Ramos (cell line): ENCODE results near the gene GAPDH.
"Not testable (repeated sequence)": the region's sequence is repeated elsewhere in the genome, so short reads cannot be mapped to it uniquely, and the experiment has no call there.

Experiments
- in situ Hi-C: fragments of 300-500 bp; cut with MboI; formaldehyde crosslinking; loops from one replicate; pipeline ENCODE4 v1.14.3; 2022; ENCODE audit warnings: low sequenced_read_pairs; ENCODE audit not compliant: unreplicated experiment

The GAPDH gene

DNA sequence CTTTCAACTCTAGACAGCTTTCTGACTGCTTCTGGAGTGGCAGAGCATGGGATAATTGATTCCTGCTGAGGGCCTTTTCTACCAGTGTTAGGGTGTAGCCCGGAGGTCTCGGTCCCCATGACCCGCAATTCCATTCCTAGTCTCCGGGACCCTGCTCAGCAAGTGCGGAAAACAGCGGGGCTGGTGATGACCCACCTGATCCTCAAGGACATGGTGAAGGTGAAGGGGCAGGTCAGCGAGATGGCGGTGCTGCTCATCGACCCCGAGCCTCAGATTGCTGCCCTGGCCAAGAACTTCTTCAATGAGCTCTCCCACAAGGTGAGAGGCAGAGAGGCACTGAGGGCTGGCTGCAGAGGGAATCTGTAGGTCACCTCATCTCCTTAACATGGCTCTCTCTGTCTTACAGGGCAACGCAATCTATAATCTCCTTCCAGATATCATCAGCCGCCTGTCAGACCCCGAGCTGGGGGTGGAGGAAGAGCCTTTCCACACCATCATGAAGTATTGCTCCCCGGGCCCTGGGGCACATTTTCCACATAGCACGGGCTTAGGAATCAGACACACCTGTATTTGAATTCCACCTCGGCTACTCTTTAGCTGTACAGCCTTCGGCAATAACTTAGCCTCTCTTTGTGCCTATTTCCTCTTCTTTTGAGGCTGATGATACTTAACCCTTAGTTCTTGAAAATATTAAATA, 5.6 kb upstream of the GAPDH start:
- in situ Hi-C loops = no loop called here

DNA sequence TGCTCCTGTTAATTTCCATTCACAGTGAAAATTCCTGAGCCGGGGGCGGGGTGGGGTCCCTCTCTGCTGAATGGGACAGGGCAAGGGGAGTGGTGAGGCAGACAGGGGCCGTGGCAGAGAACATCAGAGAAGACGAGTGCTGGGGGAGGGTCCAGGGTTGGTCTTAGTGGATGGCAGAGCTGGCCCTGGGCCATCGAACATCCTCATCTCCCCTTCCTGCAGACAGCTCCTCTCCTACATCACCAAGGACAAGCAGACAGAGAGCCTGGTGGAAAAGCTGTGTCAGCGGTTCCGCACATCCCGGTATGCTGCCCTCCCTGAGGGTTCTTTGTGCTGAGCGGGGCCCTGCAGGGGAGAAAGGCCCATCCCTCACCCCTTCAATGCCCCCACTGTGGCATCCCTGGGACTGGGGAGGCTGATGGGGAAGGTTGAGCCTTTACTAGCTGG, 5.0 kb upstream of the GAPDH start:
- in situ Hi-C loops = no loop called here

DNA sequence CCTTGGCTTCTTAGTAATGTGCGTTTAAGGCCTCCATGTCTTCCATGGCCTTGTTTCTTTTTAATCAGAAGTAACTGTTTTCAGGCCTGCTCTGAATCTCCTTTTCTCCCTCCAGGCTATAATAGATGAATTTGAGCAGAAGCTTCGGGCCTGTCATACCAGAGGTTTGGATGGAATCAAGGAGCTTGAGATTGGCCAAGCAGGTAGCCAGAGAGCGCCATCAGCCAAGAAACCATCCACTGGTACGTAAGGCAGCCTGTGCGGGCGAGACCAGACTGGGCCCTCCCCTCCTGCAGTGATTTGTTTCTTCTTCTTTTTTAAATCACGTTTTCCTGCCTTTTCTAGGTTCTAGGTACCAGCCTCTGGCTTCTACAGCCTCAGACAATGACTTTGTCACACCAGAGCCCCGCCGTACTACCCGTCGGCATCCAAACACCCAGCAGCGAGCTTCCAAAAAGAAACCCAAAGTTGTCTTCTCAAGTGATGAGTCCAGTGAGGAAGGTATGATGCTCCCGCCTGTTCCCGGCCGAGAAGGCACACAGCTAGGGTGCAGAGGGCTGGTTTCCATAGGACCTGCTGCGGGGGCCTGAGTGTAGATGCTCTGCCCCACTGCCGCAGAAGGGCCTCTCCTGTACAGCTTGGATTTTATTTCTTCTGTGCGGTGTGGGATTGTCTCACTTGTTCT, 3.6 kb upstream of the GAPDH start:
- in situ Hi-C loops = no loop called here

DNA sequence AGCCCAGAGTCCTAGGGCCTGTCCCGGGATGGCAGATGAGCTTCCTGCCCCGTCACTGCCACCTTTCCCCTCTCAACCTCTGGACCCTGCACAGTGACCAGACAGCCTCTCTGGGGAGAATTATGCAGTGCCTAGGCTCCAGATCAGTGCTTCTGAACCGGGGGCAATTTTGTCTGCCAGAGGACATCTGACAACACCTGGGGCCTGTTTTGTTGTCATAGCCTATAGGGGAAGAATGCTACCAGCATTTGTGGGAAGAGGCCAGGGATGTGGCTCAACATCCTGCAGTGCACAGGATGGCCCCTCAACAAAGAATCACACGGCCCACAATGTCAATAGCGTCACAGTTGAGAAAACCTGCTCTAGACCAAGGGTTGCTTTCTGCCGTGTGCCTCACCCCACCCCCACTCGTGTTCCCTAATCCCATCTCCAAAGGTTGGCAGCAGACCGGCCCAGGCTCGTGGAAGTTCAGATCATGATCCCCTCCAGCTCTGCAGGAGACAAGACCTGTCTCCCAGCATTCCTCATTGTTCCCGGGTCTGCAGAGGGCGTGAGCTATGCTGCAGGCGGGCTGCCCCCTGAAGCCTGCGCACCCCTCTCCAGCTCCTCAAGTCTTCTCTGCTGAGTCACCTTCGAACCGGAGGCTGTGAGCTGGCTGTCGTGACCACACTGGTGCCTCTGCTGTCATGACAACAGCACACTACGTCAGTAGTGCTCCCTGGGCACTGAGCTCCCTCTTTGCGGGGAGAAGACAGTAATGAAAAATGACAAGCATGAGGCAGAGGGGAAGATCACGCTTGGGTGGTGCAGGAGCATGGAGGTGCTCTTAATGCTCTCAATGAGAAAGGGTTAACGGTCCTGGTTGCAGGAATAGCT, 2.0 kb upstream of the GAPDH start:
- in situ Hi-C loops = no loop called here

DNA sequence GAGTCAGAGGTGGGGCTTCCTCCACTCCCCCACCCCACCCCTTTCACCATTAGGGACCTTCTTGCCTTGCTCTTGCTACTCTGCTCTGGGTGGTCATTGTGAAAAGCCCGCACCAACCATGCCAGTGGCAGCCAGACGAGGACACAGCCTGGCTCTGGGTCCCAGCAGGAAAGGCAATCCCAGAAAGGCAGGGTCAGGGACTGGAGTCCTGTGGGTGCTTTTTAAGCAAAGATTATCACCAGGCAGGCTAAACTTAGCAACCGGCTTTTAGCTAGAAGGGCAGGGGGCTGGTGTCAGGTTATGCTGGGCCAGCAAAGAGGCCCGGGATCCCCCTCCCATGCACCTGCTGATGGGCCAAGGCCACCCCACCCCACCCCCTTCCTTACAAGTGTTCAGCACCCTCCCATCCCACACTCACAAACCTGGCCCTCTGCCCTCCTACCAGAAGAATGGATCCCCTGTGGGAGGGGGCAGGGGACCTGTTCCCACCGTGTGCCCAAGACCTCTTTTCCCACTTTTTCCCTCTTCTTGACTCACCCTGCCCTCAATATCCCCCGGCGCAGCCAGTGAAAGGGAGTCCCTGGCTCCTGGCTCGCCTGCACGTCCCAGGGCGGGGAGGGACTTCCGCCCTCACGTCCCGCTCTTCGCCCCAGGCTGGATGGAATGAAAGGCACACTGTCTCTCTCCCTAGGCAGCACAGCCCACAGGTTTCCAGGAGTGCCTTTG, 1.2 kb upstream of the GAPDH start:
- in situ Hi-C loops = no loop called here

DNA sequence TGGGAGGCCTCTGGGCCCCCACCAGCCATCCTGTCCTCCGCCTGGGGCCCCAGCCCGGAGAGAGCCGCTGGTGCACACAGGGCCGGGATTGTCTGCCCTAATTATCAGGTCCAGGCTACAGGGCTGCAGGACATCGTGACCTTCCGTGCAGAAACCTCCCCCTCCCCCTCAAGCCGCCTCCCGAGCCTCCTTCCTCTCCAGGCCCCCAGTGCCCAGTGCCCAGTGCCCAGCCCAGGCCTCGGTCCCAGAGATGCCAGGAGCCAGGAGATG, 729 bp upstream of the GAPDH start:
- in situ Hi-C loops = no loop called here

DNA sequence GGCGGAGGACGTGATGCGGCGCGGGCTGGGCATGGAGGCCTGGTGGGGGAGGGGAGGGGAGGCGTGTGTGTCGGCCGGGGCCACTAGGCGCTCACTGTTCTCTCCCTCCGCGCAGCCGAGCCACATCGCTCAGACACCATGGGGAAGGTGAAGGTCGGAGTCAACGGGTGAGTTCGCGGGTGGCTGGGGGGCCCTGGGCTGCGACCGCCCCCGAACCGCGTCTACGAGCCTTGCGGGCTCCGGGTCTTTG, 303 bp downstream of the GAPDH start:
- in situ Hi-C loops = no loop called here

DNA sequence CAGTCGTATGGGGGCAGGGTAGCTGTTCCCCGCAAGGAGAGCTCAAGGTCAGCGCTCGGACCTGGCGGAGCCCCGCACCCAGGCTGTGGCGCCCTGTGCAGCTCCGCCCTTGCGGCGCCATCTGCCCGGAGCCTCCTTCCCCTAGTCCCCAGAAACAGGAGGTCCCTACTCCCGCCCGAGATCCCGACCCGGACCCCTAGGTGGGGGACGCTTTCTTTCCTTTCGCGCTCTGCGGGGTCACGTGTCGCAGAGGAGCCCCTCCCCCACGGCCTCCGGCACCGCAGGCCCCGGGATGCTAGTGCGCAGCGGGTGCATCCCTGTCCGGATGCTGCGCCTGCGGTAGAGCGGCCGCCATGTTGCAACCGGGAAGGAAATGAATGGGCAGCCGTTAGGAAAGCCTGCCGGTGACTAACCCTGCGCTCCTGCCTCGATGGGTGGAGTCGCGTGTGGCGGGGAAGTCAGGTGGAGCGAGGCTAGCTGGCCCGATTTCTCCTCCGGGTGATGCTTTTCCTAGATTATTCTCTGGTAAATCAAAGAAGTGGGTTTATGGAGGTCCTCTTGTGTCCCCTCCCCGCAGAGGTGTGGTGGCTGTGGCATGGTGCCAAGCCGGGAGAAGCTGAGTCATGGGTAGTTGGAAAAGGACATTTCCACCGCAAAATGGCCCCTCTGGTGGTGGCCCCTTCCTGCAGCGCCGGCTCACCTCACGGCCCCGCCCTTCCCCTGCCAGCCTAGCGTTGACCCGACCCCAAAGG, 804 bp downstream of the GAPDH start:
- in situ Hi-C loops = no loop called here

DNA sequence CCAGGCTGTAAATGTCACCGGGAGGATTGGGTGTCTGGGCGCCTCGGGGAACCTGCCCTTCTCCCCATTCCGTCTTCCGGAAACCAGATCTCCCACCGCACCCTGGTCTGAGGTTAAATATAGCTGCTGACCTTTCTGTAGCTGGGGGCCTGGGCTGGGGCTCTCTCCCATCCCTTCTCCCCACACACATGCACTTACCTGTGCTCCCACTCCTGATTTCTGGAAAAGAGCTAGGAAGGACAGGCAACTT, 1.3 kb downstream of the GAPDH start:
- in situ Hi-C loops = no loop called here

DNA sequence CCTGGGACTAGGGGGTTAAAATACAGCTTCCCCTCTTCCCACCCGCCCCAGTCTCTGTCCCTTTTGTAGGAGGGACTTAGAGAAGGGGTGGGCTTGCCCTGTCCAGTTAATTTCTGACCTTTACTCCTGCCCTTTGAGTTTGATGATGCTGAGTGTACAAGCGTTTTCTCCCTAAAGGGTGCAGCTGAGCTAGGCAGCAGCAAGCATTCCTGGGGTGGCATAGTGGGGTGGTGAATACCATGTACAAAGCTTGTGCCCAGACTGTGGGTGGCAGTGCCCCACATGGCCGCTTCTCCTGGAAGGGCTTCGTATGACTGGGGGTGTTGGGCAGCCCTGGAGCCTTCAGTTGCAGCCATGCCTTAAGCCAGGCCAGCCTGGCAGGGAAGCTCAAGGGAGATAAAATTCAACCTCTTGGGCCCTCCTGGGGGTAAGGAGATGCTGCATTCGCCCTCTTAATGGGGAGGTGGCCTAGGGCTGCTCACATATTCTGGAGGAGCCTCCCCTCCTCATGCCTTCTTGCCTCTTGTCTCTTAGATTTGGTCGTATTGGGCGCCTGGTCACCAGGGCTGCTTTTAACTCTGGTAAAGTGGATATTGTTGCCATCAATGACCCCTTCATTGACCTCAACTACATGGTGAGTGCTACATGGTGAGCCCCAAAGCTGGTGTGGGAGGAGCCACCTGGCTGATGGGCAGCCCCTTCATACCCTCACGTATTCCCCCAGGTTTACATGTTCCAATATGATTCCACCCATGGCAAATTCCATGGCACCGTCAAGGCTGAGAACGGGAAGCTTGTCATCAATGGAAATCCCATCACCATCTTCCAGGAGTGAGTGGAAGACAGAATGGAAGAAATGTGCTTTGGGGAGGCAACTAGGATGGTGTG, 1.9 kb downstream of the GAPDH start:
- in situ Hi-C loops = no loop called here

DNA sequence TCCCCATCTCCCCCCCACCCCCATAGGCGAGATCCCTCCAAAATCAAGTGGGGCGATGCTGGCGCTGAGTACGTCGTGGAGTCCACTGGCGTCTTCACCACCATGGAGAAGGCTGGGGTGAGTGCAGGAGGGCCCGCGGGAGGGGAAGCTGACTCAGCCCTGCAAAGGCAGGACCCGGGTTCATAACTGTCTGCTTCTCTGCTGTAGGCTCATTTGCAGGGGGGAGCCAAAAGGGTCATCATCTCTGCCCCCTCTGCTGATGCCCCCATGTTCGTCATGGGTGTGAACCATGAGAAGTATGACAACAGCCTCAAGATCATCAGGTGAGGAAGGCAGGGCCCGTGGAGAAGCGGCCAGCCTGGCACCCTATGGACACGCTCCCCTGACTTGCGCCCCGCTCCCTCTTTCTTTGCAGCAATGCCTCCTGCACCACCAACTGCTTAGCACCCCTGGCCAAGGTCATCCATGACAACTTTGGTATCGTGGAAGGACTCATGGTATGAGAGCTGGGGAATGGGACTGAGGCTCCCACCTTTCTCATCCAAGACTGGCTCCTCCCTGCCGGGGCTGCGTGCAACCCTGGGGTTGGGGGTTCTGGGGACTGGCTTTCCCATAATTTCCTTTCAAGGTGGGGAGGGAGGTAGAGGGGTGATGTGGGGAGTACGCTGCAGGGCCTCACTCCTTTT, 2.7 kb downstream of the GAPDH start:
- in situ Hi-C loops = no loop called here

DNA sequence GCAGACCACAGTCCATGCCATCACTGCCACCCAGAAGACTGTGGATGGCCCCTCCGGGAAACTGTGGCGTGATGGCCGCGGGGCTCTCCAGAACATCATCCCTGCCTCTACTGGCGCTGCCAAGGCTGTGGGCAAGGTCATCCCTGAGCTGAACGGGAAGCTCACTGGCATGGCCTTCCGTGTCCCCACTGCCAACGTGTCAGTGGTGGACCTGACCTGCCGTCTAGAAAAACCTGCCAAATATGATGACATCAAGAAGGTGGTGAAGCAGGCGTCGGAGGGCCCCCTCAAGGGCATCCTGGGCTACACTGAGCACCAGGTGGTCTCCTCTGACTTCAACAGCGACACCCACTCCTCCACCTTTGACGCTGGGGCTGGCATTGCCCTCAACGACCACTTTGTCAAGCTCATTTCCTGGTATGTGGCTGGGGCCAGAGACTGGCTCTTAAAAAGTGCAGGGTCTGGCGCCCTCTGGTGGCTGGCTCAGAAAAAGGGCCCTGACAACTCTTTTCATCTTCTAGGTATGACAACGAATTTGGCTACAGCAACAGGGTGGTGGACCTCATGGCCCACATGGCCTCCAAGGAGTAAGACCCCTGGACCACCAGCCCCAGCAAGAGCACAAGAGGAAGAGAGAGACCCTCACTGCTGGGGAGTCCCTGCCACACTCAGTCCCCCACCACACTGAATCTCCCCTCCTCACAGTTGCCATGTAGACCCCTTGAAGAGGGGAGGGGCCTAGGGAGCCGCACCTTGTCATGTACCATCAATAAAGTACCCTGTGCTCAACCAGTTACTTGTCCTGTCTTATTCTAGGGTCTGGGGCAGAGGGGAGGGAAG, 3.5 kb downstream of the GAPDH start:
- in situ Hi-C loops = not testable (repeated sequence)

DNA sequence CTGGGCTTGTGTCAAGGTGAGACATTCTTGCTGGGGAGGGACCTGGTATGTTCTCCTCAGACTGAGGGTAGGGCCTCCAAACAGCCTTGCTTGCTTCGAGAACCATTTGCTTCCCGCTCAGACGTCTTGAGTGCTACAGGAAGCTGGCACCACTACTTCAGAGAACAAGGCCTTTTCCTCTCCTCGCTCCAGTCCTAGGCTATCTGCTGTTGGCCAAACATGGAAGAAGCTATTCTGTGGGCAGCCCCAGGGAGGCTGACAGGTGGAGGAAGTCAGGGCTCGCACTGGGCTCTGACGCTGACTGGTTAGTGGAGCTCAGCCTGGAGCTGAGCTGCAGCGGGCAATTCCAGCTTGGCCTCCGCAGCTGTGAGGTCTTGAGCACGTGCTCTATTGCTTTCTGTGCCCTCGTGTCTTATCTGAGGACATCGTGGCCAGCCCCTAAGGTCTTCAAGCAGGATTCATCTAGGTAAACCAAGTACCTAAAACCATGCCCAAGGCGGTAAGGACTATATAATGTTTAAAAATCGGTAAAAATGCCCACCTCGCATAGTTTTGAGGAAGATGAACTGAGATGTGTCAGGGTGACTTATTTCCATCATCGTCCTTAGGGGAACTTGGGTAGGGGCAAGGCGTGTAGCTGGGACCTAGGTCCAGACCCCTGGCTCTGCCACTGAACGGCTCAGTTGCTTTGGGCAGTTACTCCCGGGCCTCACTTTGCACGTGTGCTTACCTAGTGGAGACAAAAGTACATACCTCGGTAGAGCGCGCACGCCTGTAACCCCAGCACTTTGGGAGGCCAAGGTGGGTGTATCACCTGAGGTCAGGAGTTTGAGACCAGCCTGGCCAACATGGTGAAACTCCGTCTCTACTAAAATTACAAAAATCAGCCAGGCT, 4.3 kb downstream of the GAPDH start:
- in situ Hi-C loops = no loop called here

DNA sequence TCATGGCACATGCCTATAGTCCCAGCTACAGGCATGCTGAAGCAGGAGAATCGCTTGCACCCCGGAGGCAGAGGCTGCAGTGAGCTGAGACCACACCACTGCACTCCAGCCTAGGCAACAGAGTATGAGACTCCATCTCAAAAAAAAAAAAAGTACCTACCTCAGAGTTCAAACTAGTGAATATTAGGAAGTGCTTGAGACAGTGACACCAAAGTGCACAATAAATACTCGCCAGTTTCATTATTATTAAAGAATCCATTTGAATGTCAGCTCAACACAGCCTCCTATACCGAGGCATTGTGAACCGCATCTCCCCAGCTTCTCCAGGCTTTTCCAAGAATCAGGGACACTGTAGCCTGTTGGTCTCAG, 5.0 kb downstream of the GAPDH start:
- in situ Hi-C loops = no loop called here

DNA sequence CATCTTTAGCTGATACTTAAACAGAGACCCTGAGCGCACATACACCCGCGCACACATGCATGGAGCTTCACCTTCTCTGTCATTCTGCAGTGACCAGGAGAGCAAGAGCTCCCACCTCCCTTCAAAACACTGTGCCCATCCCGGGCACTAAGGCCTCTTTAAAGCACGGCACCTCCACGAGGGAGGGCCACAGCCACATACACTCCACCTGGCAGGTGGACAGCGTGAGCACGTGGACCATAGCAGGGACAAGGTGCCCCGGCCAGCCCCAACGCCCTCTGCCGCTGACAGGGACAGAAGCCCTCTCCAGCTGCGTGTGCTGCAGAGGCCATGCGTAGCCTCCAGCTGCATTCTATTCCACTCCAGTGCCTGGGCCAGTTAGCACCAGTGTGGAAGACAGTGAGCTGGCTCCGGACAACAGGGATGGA, 5.4 kb downstream of the GAPDH start:
- in situ Hi-C loops = no loop called here

DNA sequence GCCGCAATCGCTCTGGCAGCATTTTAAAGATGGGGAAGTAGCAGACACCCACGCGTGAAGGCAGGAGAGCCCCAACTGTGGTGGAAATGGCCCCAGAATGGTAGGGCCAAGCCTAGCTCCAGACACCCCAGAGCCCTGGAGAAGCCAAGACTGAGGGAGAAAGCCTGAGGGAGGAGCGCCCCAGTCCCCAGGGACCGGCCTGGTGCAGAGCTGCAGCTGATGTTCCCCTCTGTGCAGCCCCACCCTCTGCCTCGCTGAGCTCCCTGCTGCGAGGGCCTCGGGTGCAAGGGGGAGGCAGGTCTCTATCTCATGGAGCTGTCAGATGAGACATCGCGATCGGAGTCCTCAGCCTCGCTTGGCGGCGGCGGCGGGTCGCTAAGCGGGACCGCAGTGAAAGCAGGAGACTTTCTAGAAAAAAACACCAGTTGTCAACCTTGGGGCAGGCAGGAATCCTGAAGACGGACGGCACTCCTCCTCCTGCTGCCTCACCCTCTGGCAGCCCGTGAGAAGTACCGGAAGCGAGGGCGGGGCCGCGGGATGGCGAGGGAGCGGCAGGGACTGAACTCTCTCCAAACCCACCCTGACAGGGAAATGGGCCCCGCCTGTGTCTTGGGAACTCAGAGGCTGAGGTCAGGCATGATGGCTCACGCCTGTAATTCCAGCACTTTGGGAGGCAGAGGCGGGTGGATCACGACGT, 6.0 kb downstream of the GAPDH start:
- in situ Hi-C loops = no loop called here
